Smooth muscle cell of bladder (primary cell): ENCODE measurements around the gene SRPRA. TPM values are rescaled to one million over a fixed set of nuclear protein-coding genes. Genes with fewer than 3 reads are reported as not detected.

Source experiments
- total RNA-seq: library from RNA; depleted of rRNA; stranded (reverse); fragments of >200 nt; gene quantifications from 2 replicates; pipeline ENCODE4 v1.2.3, GENCODE V29; 2014

SRPRA gene
- total RNA-seq, result 44.9 and 51.1 TPM in 2 replicates

GRCh38 chr11:126268708-126269579 is at the start of gene SRPRA, which contains the start of gene FOXRED1:
TSS of gene SRPRA (minus strand) at chr11:126268895. CDS start at chr11:126268804, 91 bp downstream.
TSS of gene FOXRED1 (plus strand) at chr11:126269154. CDS start at chr11:126269207, 53 bp downstream.

GRCh38 chr11:126303623-126304456 is 35.1 kb upstream of the SRPRA start, which contains the start of gene DCPS:
TSS of gene DCPS (plus strand) at chr11:126304060. CDS start at chr11:126304081, 21 bp downstream.

GRCh38 chr11:126282736-126283591 is 14.3 kb upstream of the SRPRA start, which contains the start of gene TIRAP:
TSS of gene TIRAP (plus strand) at chr11:126283093. CDS start at chr11:126290895, 7,802 bp downstream.

Other genes with a start within 250 kb of the SRPRA start
- 8.8 and 16.9 TPM in 2 replicates for gene CDON, start 206.0 kb downstream of the SRPRA start, total RNA-seq
- gene RPUSD4, start 57.2 kb downstream of the SRPRA start, total RNA-seq, result 26.0 and 30.5 TPM in 2 replicates
- gene FAM118B, start 57.1 kb downstream of the SRPRA start, total RNA-seq, result 14.4 and 20.1 TPM in 2 replicates
- gene FOXRED1, start 259 bp upstream of the SRPRA start, total RNA-seq, result 9.5 and 10.7 TPM in 2 replicates
- 2.5 and 3.0 TPM in 2 replicates for gene TIRAP, start 14.2 kb upstream of the SRPRA start, total RNA-seq
- 9.8 and 13.0 TPM in 2 replicates for gene DCPS, start 35.2 kb upstream of the SRPRA start, total RNA-seq
- 21.2 and 30.0 TPM in 2 replicates for gene ST3GAL4, start 86.8 kb upstream of the SRPRA start, total RNA-seq